ENCODE results near the gene SCUBE2. TPM values are rescaled to one million over a fixed set of nuclear protein-coding genes. Genes with fewer than 3 reads are reported as not detected.
A peak's percentile ranks its signal among the peaks of the same experiment; 100 is the strongest.
"Not testable (repeated sequence)": the region's sequence is repeated elsewhere in the genome, so short reads cannot be mapped to it uniquely, and the experiment has no call there.

SCUBE2 gene
- total RNA-seq, 2 donors from 2014 or later, result 6.6 to 40.0 TPM

- ATAC-seq, result no peak
- 81 to 82% methylated on average over 2 of the region's 2 CpGs for WGBS, 2 donors
Measured at GRCh38 chr11:9112075-9112474, 20.7 kb upstream of the SCUBE2 start.

GRCh38 chr11:9109858-9110731 lies 18.7 kb upstream of the SCUBE2 start:
- Histone ChIP-seq H3K9me3 (no peaks in the 10 kb centered on the region), H3K4me3 (no peak overlapping the region), H3K36me3 (replicated peaks in 1 of 2; ENCODE audit: insufficient read depth in 1 of 2, low read depth in 2 of 2) (no peaks in the 10 kb centered on the region), H3K4me1 (peaks cover 14% of the 10 kb centered on the region), H3K27me3 (no peaks in the 10 kb centered on the region), H3K27ac (no peak overlapping the region)
- DNase-seq (no peak), ATAC-seq (no peak)
- intact Hi-C loops (cut with DNase I), result no loop called here
- TF ChIP-seq POLR2A (IDR thresholded peaks at IDR 0.05) (no peak), CTCF (IDR thresholded peaks at IDR 0.05) (no peak)
- 87 to 95% methylated on average over 3 of the region's 3 CpGs for WGBS, 2 donors

More at GRCh38 chr11:9112075-9112474, 20.7 kb upstream of the SCUBE2 start:
- Histone ChIP-seq H3K4me3 (no peak overlapping the region), H3K9me3 (no peaks in the 10 kb centered on the region), H3K27me3 (no peaks in the 10 kb centered on the region), H3K27ac (no peak overlapping the region), H3K36me3 (replicated peaks in 1 of 2; ENCODE audit: insufficient read depth in 1 of 2, low read depth in 2 of 2) (no peaks in the 10 kb centered on the region), H3K4me1 (peaks cover 14% of the 10 kb centered on the region)
- intact Hi-C loops (cut with DNase I), result no loop called here
- DNase-seq, result no peak
- TF ChIP-seq CTCF (IDR thresholded peaks at IDR 0.05), result no peak
- no peak for TF ChIP-seq POLR2A (IDR thresholded peaks at IDR 0.05)

GRCh38 chr11:9104580-9104979 lies 13.2 kb upstream of the SCUBE2 start:
- peaks cover 26% of the 10 kb centered on the region for H3K4me1 ChIP-seq
- 94 to 97% methylated on average over 7 of the region's 7 CpGs for WGBS, 2 donors
- intact Hi-C loops (cut with DNase I), result no loop called here
- DNase-seq (no peak), ATAC-seq (no peak)
- no peak for TF ChIP-seq POLR2A (IDR thresholded peaks at IDR 0.05)
- TF ChIP-seq CTCF (IDR thresholded peaks at IDR 0.05), result no peak
- no peaks in the 10 kb centered on the region for H3K9me3 ChIP-seq
- H3K36me3 ChIP-seq (replicated peaks in 1 of 2; ENCODE audit: insufficient read depth in 1 of 2, low read depth in 2 of 2), result no peaks in the 10 kb centered on the region
- H3K4me3 ChIP-seq, result no peak overlapping the region
- no peaks in the 10 kb centered on the region for H3K27me3 ChIP-seq
- peak overlapping the region in 1 of 4 donors; percentile 17 for H3K27ac ChIP-seq

GRCh38 chr11:9103542-9104276 lies 12.3 kb upstream of the SCUBE2 start:
- H3K4me3 ChIP-seq, result no peak overlapping the region
- no peak for TF ChIP-seq POLR2A (IDR thresholded peaks at IDR 0.05)
- intact Hi-C loops (cut with DNase I), result no loop called here
- H3K36me3 ChIP-seq (replicated peaks in 1 of 2; ENCODE audit: insufficient read depth in 1 of 2, low read depth in 2 of 2), result no peaks in the 10 kb centered on the region
- H3K4me1 ChIP-seq, result peaks cover 26% of the 10 kb centered on the region
- ATAC-seq (peak; percentile 90), DNase-seq (peak; percentile 53 to 88 (median 76))
- H3K27me3 ChIP-seq, result no peaks in the 10 kb centered on the region
- 40 to 52% methylated on average over 7 of the region's 7 CpGs for WGBS, 2 donors
- peak overlapping the region; percentile 17 to 68 (median 52) for H3K27ac ChIP-seq
- H3K9me3 ChIP-seq, result no peaks in the 10 kb centered on the region

- Histone ChIP-seq H3K36me3 (replicated peaks in 1 of 2; ENCODE audit: insufficient read depth in 1 of 2, low read depth in 2 of 2) (no peaks in the 10 kb centered on the region), H3K9me3 (no peaks in the 10 kb centered on the region), H3K27ac (no peak overlapping the region), H3K4me3 (no peak overlapping the region), H3K4me1 (peaks cover 28% of the 10 kb centered on the region), H3K27me3 (no peaks in the 10 kb centered on the region)
- no peak for ATAC-seq
- intact Hi-C loops (cut with DNase I), result no loop called here
- no peak for DNase-seq
- WGBS, 2 donors, result 80 to 88% methylated on average over 4 of the region's 4 CpGs
- no peak for TF ChIP-seq POLR2A (IDR thresholded peaks at IDR 0.05)
- no peak for TF ChIP-seq CTCF (IDR thresholded peaks at IDR 0.05)
Measured at GRCh38 chr11:9099617-9100016, 8.2 kb upstream of the SCUBE2 start.

GRCh38 chr11:9098455-9098854 lies 7.1 kb upstream of the SCUBE2 start:
- H3K4me1 ChIP-seq, result peaks cover 23% of the 10 kb centered on the region
- ATAC-seq; H3K36me3 ChIP-seq (replicated peaks in 1 of 2; ENCODE audit: insufficient read depth in 1 of 2, low read depth in 2 of 2); H3K27ac ChIP-seq; H3K4me3 ChIP-seq; DNase-seq; H3K27me3 ChIP-seq; intact Hi-C loops (cut with DNase I); H3K9me3 ChIP-seq: not testable (repeated sequence)
- WGBS, 2 donors, result 20 to 45% methylated on average over 2 of the region's 2 CpGs

- H3K9me3 ChIP-seq; DNase-seq; H3K4me3 ChIP-seq; H3K27me3 ChIP-seq; ATAC-seq; H3K36me3 ChIP-seq (replicated peaks in 1 of 2; ENCODE audit: insufficient read depth in 1 of 2, low read depth in 2 of 2); H3K27ac ChIP-seq; intact Hi-C loops (cut with DNase I): not testable (repeated sequence)
- 84 to 85% methylated on average over 23 of the region's 23 CpGs for WGBS, 2 donors
- peaks cover 23% of the 10 kb centered on the region for H3K4me1 ChIP-seq
Measured at GRCh38 chr11:9097186-9097943, 6.0 kb upstream of the SCUBE2 start.

Data from body of pancreas (tissue), 4 donors.